GF-D8 (cell line): ENCODE measurements around the gene MEIOC.
A peak's percentile ranks its signal among the peaks of the same experiment; 100 is the strongest.
"Not testable (repeated sequence)": the region's sequence is repeated elsewhere in the genome, so short reads cannot be mapped to it uniquely, and the experiment has no call there.

Experiments used
- DNase-seq: peaks from one replicate; lab custom pipeline; 2025; lab: John Stamatoyannopoulos, UW

The MEIOC gene

DNA sequence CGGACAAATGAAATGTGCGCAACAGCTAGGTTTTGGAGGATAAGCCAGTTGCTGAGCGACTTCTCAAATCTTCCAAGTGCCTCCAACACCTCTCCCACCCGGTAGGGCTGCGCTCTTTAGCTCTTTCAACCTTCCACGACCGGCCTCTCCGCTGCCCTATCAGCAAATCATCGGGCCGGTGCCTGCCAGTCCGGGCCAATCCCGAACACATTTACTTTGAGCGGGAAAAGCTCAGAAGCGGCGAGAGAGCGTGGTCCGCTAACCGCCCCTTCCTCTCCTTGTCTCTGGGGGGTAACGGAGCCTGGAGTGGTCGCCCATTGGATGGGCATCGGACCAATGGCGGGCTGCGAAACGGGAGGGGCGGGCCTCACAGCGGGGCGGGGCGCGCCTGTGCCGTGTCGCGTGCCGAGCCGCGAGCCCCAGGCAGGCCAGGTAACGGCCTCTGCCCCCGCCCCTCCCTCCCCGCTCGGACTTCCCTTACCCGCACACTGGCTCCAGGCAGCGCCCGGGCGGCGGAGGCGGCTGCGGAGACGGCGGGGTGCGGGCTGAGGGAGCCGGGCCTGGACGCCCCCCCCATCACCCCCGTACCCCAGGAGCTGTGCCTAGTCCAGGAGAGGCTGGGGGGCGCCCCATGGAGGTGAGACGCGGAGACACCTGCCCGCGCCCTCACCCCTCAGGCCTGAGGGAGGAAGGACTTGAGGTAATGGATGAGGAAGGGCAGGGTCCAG lies at the start of gene MEIOC:
TSS of gene MEIOC (plus strand) at position 486 of the 728 bp plus-strand sequence. CDS start at position 632, 146 bp downstream.
- DNase-seq: no peak

DNA sequence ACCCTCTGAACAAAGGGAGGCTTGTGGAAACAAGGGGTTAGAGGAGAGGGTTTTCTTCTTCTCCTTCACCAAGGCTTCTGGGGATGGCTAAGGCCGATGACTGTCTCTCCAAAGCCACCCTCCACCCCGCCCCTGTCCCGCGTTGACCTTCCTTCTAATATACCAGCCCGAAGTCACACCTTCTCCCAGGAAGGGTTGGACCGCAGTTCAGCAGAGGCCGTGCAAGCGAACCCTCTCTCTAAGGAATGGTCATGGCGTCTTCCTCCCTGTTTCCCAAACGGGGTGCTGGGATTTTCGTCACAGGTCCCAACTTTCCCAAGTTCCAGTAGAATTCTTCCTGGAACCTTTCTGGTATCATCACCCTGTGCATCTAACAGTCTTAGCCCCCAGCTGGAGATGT lies 49.6 kb upstream of the MEIOC start:
- no peak for DNase-seq

DNA sequence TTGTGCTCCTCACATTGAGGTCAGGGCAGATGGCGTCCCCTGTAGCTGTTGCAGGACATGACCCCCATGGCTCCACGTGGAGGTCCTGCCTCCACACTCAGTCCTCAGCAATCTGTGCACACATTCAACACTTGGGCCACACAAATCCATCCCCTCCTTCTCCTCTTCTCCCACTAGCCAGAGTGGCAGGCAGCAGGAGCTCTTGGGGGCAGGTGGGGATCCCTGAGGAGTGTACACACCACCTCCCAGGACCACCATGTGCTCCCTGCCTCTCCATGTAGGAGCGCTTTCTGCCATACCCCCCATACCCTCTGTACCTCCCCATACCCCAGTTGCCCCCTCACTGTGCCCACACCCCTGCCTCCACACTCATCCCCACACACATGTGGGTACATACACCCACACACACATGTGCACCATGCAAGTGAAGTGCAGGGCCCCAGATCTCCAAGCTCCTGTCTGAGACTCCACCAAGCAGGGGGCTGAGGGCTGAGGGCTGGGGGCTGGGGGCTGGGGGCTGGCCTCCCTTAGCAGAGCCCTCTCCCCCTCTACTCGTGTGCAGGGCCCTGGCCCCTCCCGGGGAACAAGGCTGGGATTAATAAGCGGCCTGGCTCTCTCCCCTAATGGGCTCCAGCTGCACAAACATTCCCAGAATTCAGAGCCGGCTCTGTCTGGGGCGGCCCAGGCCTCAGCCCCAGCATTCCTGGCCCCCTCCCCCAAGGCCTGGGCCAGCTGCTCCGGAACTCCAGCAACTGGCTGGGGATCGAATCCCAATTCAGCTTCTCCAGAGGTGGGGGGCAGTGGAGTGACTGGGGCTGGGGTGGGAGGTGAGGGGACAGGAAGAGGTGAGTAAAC lies 48.2 kb upstream of the MEIOC start:
- no peak for DNase-seq

DNA sequence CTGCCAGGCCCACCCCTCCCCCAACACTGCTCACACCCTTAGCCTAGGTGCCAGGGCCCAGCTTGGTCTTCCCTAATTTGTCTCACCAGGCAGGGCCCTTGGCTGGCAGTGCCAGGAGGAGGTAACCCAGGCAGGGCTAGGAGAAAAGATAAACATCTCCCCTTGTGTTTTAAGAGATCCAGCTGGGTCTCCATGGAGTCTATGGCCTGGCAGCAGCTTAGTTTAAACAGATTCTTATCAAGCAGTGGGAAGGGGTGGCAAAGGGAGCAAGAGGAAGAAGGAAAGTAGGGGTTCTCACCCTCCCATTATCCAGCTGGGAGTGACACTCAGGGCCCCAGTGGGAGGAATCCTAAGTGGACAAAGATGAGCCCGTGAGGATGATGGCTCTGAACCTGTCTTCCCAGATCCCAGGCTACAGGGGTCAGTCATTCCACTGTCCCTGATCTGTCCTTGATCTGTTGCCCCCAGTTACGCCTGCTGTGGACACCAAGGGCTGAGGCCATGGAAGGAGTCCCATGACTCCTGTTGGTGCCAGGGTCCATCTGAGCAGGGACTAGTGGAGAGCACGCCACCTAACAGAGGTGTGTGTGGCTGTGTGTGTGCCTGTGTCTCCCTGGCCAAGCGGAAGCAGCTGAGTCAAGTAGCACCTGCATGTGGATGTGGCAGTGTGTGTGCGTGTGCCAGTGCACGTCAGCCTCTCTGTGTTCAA lies 47.4 kb upstream of the MEIOC start:
- DNase-seq: no peak

DNA sequence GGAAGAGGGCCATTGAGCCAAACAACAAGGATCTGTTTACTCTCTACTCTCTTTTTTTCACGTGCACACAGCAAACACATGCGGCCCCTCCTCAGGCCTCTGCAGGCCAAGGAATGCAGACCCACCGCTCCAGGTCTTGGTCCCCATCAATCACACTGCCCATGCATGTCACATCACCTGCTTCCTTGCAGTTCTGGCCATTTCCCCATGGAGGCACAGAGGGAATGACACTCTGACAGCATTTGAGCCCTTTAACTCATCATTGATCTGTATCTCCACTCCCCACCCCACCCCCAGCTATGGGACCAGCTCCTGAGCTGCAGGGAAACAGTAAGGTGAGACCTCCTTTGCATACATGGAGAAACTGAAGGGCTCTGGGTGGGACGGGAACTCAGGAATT lies 45.9 kb upstream of the MEIOC start:
- no peak for DNase-seq

DNA sequence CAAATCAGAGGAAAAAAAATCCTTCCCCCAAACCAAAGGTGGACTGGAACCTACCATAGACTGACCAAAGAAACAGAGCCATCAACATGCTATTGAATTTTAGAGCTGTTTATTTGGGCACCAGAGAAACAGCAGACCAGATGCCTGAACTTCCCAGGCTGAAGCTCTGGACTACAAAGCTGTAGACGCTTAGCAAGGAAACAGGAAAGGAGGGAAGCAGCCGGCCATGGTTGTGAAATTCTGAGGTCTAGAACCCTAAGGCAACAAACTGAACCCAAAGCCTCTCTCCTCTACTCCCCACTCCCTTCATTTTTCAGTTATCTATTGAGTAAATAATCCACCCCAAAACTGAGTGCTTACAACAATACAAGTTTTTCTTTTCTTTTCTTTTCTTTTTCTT lies 45.4 kb upstream of the MEIOC start:
- DNase-seq: peak; percentile 54

GRCh38 chr17:44614862-44615261 lies 41.4 kb upstream of the MEIOC start:
- DNase-seq: no peak

GRCh38 chr17:44618652-44619051 lies 37.6 kb upstream of the MEIOC start:
- DNase-seq: not testable (repeated sequence)

- DNase-seq: no peak
Observed at GRCh38 chr17:44623070-44623725, 33.1 kb upstream of the MEIOC start.

- no peak for DNase-seq
Observed at GRCh38 chr17:44627513-44628242, 28.6 kb upstream of the MEIOC start.

DNA sequence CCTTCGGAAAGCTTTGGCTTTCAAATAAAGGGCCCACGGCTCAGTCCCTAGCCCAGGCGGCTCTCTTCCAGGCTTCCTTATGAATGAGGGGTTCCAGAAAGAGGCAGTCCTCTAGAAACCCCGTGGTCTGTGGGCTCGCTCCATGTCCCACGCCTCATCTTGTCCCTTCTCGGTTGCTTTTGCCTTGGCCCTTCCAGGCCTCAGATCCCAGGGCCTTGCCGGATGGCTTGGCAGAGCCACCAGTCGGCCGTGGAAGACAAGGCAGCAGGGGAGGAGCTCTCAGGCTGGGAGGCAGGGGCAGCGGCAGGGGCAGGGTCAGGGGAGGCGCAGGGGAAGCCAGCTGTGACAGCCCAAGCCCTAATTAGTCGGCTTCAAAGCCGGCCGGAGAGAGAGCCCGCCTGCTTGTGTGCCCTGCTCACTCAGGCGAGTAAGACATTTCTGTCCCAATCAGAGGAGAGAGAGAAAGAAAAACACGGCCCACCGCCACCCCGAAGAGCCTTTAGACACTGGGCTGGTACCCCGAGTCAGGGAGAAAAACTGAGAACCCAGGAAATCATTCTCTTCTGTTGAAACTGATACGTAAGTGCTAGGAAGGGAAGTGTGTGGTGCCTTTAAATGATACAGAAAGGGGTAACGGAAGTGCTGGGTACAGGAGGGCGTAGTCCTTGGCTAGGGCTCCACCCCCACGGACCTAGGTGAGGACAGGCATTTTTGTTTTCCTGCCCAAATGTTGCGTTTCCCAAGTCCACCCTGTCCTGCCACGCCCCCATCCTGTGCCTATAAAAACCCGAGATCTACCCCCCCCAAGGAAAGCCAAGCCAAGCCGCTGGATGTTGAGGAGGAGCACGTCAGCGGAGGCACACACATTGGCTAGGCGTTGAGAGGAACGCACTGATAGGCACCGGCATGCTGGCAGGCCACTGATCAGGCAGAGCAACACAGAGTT lies 27.8 kb upstream of the MEIOC start:
- no peak for DNase-seq

DNA sequence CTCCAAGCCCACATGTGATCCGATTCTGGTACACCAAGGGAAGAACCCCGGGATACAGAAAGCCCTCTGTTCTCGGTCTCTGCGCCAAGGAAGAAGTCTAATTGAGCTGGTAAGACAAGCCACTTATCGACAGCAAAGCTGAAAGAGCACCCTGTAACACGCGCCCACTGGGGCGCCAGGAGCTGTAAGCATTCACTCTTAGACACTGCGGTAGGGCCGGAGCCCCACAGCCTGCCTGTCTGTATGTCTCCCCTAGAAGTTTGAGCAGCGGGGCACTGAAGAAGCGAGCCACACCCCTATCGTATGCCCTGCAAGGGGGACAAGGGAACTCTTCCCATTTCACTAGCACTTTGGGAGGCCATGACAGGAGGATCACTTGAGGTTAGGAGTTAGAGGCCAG lies 27.0 kb upstream of the MEIOC start:
- no peak for DNase-seq

DNA sequence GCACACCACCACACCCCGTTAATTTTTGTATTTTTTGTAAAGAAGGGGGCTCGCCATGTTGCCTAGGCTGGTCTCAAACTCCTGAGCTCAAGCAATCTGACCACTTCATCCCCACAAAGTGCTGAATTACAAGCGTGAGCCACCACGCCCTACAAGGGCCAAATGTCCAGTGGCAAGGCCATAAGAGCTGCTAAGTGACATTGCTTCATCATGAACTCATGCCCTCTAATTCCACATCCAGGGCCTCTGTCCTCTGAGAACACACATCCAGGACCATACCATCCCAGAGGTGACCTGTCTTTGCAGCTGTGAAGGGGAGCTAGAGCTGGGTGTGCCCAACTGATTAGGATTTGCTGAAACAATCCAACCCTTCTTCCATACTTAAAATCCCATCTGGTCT lies 25.6 kb upstream of the MEIOC start:
- DNase-seq: no peak

DNA sequence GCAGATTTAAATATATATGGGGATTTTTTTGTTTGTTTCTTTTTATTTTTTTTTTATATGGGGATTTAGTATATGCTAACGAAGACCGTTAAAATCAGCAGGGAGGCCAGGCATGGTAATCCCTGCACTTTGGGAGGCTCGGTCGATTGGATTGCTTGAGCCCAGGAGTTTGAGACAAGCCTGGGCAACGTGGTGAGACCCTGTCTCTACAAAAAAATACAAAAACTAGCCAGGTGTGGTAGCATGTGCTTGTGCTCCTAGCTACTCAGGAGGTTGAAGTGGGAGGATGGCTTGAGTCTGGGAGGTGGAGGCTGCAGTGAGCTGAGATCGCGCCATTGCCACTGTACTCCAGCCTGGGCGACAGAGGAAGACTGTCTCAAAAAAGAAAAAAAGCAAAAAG lies 22.3 kb upstream of the MEIOC start:
- DNase-seq: no peak

DNA sequence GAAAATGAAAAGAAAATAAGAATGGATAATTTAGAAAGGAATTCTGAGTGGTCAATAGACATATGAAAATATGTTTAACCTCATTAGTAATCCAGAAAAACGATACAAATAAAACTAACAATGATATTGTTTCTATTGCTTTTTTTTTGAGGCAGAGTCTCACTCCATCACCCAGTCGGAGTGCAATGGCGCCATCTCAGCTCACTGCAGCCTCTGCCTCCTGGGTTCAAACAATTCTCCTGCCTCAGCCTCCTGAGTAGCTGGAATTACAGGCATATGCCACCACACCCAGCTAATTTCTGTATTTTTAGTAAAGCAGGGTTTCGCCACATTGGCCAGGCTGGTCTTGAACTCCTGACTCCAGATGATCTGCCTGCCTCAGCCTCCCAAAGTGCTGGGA lies 21.9 kb upstream of the MEIOC start:
- not testable (repeated sequence) for DNase-seq

- DNase-seq: no peak
Observed at GRCh38 chr17:44636562-44636961, 19.7 kb upstream of the MEIOC start.

DNA sequence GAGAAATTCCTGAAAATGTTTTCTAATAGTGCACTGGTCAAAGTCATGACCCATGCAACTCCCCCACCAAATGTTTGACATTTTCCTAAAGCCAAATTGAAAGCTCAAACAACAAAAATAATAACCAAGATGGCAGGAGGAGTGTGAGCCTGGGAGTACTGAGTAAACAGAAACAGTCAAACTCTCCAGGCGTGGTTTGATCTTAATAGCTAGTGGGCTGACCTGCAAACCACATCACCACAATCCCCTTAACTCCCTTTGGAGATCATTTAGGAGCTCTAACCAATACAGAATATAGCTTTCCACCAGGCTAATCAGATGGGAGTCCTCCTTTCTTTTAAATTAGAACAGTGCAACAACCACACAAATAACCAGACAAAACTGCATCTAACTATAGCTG lies 19.2 kb upstream of the MEIOC start:
- DNase-seq: no peak

DNA sequence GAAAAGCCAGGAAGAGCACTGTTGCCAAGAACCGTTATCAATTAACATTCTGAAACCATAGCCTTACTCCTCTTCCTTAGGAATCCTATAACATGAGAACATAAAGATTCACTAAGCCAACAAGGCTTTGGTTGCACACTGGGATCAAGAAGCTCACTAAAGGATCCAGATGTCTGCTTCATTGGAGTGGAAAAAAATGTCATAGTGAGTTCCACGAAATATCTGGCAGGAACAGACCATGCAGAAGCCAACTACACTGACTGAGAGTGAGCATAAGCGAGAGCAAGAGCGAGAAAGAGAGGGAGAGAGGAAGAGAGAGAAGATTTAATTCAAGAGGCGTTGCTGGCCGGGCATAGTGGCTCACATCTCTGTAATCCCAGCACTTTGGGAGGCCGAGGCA lies 13.4 kb upstream of the MEIOC start:
- DNase-seq: no peak

DNA sequence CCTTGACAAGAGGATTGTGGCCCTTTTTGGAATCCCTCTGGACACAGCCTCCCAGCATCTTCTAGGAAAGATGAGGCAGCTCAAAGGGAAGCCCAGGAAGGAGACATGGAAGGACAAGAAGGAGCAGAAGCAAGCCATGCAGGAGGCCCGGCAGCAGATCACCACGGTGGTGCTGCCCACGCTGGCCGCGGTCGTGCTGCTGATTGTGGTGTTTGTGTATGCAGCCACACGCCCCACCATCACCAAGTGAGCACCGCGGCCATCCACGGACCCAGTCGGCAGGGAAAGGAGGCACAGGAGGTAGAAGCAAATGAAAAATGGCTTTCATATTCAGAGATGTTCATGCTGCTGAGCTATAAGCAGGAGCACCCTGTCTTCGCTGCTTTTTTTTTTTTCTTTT lies 10.9 kb upstream of the MEIOC start:
- DNase-seq: no peak

DNA sequence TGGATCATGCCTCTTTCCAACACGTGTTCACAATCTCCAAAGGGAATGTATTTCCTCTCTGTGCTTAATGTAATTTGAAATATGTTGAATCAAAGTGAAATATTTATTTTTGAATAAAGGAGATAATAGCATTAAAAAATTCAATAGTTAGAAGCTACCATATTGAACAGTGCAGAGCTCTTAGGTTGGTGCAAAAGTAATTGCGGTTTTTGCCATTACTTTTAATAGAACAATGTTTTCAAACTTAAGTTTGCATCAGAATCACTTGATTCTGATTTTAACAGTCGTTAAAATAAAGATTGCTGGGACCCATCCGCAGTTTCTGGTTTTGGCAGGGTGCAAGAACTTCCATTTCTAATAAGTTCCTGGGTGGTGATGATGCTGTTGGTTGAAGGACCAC lies 10.0 kb upstream of the MEIOC start:
- DNase-seq: no peak
